AG08396 (cell line): ENCODE results near the gene B3GAT1.
"Not testable (repeated sequence)": the region's sequence is repeated elsewhere in the genome, so short reads cannot be mapped to it uniquely, and the experiment has no call there.

Experiments used
- DNase-seq: peaks from one replicate; pipeline ENCODE4 v3.0.0; 2012; ENCODE audit warnings: low spot score, mixed read lengths

Gene B3GAT1

DNA sequence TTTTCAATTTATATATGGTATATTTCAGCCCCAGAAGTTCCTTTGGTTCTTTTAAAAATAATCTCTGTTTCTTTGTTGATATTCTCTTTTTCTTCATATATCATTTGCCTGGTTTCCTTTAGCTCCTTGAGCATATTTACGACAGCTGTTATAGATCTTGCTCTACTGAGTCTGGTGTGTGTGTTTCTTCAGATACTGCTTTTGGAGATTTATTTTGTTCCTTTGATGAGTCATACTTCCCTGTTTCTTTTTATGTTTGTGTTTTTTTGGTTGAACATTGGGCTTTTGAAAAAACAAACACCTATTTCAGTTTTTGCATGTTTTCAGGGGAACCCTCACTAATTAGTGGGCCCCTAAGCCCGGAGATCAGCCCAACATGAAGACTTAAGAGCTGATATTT is 56.9 kb downstream of the B3GAT1 start:
- DNase-seq = no peak

DNA sequence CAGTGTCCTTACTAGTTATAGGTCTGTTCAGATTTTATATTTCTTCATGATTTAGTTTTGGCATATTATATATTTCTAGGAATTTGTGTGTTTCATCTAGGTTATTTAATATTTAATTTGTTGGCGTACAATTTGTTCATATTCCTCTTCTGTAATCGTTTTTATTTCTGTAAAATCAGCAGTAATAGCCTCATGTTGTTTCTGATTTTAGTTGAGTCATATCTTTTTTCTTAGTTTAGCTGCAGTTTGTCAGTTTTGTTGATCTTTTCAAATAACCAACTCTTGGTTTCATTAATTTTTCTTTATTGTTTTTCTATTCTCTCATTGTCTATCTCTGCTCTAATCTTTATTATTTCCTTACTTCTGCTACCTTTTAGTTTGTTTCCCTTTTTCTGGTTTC is 59.9 kb downstream of the B3GAT1 start:
- no peak for DNase-seq

DNA sequence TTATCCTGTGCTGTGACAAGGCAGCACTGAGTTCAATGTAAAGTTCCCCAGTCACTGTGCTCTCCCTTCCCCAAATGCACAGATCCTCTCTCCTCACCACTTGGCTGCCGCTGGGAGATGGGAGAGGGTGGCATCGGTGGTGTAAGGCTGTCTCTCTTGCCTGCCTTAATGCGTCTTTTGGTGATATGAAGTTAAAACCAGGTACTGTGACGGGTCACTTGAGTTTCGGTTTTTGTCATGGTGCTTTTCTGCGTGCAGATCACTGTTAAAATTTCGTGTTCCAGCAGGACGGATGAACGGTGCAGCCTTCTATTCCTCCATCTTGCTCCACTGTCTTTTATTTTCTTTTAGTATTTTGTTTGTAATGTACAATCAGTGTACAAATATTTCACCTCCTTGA is 61.7 kb downstream of the B3GAT1 start:
- DNase-seq = no peak

DNA sequence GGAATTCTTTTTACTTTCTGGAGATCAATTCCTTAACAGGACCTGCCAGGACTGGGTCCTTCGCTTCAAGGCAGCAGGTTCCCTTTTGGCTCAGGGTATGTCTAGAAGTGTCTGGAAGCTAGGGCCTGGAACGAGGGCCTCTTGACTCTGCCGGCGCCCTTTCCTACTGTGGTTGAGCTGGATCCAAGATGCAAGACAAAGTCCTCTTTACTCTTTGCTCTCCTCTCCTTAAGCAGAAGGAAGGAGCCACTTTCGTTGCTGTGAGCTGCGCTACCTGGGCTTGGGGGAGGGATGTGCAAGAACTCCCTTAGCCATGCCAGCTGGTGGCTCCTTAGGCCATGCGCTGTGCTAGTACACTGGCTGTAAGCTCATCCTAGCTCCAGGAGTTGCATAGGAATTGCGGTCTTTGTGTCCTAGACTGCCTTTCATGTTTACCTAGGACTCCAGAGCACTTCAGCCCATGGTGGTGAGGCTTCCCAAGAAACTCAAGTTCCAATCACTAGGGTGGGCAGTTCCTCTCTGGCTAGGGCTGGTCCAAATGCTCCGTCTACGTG is 62.2 kb downstream of the B3GAT1 start:
- no peak for DNase-seq

DNA sequence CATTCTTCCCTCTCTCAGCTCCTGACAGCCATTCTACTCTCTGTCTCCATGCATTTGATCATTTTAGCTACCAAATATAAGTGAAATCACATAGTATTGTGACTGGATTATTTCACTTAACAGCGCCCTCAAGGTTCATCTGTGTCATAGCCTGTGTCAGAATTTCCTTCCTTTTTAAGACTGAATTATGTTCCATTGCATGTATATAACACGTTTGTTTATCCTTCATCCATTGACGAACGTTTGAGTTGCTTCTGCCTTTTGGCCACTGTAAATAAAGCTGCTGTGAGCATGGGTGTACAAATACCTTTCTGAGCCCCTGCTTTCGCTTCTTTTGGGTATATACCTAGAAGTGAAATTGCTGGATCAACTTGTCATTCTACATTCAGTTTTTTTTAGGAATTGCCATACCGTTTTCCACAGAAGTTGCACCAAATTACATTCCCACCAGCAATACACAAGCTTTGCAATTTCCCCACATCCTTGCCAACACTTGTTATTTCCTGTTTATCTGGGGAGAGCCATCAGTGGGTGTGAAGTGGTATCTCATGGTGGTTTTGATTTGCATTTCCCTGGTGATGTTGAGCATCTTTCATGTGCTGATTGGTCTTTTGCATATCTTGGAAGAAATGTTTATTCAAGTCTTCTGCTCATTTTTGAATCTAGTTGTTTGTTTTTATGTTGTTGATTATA is 62.8 kb downstream of the B3GAT1 start:
- DNase-seq = no peak

DNA sequence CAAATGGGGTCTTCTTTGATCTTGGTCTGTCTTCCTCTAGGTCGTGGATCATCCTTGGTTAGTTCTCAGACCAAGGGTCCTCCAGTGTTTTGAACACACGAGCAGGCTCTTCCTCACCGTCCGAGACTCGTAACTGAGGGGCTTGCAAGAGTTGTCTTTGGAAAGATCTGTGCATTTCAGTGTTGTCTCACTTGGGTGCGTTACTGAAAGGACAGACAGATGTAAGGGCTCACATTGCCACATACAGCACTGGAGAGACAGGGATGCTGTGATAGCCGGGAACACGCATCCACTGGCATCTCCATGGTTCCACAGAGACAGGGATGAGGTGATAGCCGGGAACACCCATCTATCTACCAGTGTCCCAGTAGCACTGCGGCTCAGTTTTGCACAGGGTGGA is 64.6 kb downstream of the B3GAT1 start:
- no peak for DNase-seq

DNA sequence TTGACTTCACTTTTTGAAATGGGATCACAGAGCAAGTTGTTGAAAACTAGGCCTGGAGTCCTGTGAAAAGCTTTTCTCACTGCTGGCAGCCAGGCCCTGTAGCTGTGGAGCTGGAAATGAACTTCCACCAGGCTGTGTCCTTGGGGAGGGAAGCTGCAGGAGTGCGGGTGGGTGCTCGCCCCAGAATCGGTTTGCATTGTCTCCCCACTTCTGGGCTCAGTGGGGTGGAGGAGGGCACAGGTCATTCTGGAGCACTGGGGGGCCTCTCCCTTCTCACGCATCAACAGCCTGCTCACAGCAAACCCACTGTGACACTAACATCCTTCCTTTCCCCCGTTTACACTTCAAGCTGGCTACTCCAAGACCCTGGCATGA is 65.1 kb downstream of the B3GAT1 start:
- DNase-seq = no peak

DNA sequence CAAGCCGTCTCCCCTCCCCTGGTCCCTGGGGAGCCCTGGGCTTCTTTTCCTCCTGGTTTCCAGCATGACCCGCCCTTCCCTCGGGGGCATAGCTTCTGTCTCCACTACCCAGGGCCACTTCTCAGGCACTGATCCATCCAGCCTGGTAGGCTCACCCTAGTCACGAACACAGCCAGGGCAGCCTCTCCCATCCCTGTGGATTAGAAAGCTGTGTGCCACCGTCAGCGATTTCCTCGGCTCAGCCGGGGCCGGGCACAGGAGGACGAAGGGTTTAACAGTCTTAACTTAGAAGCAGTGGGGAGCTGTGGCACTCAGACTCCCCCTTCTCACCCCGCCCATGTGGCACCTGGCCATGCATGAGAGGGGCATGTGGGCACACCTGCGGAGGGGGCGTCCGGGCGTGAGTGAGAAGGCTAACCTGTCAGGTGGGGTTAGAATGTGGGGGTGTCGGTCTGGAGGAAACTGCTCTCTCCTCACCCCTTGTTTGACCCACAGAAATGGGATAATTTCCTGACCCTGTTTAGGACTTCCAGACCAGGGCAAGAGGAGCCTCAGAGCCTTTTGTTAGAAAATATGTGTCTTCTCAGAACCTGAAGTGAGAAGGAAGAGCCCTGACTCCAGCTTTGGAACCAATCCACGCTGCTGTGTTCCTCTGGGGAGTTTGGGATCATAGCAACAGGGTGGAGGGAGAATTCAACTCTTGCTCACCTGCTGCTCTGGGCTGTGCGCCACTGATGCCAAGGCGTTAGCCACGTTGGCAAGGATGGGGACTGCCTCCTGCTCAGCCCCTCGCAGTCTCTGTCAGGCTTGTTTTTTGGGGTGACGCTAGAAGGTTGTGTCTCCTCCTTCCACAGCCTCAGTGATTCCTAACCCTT is 65.7 kb downstream of the B3GAT1 start:
- no peak for DNase-seq

DNA sequence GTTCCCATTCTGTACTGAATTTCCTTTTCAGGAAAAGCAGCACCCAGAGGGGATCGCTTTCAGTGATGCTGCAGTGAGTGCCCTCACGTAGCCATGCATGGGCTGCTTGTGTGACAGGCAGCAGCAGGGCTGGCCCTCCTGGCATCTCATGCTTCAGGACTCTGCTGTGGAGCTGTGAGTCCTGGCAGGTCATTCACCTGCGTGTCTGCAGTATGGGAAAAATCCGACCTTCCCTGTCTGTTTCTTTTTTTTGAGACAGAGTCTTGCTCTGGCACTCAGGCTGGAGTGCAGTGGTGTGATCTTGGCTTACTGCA is 66.8 kb downstream of the B3GAT1 start:
- DNase-seq = no peak

DNA sequence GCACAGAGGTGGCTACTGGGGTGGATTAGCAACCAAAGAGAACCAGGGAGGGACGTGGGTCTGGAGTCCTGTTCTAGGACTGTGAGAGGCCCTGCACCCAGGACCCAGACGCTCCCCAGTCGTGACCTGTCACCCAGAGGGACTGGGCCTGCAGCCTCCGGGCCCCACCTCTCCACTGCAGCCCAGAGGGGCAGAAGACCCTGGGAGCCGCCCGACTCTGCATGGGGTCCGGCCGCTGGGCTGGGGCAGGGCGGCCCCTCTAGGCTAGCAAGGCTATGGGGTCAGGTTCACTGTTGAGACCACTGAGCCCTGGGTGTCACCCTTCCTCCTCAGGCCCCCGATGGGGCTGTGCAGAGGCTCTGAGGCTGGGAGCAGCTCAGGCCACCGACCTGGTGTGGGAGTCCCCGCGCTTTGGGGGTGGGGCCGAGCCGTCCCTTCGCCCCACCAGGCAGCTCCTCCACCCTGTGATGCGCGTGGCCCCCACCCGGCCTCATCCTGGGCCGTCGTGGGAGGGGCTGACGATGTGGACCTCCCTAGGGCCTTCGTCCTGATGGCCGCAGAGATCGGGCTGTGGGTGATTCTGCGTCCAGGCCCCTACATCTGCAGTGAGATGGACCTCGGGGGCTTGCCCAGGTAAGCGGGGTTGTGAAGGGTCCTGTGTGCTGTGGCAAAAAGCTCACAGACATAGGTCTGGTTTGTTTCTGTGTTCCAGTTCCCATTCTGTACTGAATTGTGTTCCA is 67.4 kb downstream of the B3GAT1 start:
- not testable (repeated sequence) for DNase-seq

DNA sequence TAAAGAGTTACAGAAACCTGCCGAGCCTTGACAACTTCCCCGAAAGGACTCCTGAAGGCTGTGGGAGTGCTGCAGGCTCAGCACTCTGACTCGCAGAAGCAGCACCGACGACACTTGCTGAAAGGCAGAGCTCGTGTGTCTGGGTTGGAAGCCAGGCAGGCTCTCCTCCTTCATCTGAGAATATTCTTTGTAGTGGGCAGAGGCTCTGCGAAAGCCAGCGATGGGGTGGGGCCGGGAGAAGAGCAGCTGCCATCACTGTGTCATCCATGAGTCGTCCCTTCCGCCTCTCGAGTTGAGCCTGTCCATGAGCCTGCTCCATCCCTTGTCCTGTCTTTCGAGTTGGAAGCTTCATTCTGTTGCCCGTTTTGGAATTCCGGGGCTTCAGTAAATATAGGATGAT is 68.4 kb downstream of the B3GAT1 start:
- DNase-seq = no peak

DNA sequence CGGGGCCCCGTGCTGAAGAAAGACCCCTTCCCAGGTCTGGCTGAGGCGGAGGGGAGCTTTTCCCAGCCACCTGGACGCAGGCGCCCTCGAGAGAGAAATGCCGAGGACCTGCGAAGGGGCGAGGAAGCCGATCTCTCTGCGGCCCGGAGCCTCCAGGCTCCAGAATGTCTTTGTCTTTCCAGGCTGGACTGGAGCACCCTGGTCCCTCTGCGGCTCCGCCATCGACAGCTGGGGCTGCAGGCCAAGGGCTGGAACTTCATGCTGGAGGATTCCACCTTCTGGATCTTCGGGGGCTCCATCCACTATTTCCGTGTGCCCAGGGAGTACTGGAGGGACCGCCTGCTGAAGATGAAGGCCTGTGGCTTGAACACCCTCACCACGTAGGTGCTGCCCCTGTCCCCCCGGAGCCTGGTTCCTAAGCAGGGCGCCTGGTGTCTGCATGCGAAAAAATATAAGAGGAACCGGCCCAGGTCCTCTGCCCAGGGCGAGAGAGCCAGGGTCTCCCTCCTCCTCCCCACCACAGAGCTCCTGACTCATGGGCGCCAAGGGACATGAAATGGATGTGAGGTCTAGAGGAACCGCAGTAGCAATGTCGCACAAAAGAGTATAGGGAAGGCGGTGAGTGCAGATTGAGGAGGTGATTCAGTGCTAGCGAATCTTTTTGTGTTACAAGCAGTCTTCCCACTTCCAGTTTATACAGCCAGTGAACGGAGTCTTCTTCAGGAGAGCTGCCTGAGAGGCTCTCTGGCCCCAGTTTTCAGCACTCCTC is 69.3 kb downstream of the B3GAT1 start:
- no peak for DNase-seq

DNA sequence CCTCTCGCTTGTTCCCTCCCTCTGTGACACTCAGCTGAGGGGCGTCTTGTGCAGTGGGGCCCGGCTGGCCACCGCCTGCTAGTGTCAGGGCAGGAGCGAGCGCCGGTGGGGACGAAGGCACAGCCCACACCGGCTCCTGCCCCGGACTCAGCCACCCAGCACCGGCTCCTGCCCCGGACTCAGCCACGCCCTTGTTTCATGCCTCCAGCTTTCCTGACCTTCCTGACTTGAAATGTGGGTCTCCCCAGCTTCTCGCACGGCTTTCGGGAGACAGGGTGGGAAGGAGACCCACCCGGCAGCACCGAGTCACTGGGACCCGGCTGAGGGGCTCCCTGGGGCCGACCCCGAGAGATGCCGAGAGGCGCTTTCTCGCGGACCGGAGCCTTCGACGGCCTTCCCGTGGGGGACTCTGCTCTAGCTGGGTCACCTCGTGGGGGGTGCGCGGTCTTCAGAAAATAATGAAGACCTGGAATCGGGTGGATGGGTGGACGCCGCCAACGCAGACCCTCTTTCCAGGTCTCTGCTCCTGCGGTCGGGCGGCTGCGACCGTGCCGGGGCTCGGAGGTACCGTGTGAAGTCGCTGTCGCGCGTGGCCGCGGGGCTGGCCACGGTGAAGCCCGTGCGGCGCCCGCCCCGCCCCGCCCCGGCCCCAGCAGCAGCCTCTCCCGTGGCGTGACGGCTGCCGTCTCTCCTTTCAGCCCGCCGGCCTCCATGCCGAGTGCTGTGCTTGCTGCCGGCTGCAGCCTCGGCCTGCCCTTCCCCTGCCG is 70.1 kb downstream of the B3GAT1 start:
- no peak for DNase-seq

DNA sequence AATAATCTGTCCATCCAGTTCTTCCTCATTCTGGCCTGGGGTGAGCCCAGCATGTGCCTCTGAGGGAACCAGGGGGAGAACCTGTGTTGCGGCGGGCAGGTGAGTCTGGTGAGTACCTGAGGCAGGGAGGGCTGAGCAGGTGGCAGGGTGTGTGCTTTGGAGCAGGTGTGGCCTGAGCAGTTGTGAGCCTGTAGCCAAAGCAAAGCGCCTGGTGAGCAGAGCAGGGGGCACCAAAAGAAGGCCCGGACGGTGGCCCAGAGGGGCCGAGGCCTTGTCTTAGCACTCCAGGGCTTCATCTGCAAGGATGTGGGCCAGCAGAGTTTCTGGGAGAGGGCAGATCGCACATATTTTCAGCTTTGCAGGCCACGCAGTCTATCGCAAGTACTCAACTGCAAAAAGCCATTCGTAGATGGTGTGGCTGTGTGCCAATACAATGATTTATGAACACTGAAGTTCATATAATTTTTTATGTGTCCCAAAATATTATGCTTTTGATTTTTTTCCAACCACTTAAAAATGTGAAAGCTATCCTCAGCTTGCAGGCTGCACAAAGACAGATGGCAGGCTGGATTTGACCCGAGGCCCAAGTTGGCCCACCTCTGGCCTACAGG is 71.6 kb downstream of the B3GAT1 start:
- no peak for DNase-seq

DNA sequence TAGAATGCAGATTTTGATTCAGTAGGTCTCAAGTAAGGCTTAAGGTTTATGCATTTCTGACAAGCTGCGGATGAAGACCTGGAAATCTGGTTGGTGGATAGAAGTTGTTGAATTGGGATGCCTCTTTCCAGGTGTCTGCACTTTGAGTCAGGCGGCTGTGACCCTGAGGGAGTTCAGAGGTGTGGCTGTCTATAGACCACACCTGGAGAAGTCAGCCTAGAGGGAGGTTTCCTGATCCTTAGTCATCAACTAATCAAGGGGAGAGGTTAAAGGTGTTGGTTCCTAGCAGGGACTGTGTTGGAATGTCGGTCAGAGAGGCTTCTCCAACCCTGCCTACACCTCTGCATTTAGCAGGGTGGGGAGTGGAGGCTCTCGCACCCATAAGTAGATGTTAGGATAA is 72.3 kb downstream of the B3GAT1 start:
- DNase-seq = no peak

DNA sequence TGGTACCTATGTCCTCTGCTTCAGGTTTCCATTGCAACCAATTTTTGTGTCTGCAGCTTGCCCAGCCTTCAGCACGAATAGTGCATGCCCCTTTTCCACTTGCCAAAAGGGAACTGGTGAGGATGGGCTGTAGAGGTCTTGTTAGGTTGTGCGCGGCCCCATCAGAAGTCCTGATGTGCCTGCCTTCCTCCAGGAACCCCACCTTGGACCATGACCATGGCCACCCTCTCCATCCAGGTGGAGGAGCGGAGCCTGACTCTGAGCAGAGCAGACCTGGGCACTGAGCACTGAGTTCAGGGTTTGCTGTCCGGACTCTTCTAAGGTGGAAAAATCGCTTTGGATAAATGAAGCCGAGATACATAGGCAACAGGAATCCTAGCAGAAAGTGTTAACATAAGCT is 73.4 kb downstream of the B3GAT1 start:
- DNase-seq = no peak

DNA sequence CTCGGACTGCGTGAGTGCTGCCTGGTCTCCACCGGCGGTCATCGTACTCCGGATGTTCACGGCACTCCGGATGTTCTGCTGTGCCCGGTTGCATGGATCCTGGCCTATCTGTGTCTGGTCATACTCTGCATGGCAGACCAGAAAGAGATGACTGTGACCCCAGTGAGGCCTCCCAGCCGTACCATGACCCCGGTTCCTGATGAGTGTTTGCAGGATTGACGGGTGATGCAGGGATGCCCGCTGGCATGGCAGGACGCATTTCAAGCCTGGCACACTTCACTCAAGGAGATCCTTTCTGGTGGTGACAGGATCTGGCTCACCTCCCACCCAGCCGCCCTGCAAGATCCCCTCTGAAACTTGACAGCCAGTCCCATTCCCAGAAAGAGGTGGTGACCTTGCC is 74.0 kb downstream of the B3GAT1 start:
- DNase-seq = no peak

DNA sequence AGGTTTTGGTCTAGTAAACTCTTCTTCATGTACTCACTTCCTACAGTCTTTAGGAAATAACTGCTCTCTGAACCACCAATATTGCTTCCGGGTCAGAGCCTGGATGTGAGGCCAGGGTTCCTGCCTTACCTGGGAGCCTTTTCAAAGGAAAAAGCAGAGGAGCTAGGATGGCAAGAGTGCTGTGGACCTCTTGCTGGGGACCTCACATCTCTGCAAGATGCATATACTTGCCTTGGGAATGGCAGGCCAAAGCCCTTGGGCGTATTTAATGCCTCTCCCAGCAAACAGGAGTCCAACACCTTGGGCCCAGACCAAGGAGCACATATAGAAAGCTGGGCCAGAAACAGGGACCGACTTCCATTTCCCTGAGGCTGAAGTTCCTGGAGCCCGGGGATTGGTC is 75.0 kb downstream of the B3GAT1 start:
- DNase-seq = no peak

DNA sequence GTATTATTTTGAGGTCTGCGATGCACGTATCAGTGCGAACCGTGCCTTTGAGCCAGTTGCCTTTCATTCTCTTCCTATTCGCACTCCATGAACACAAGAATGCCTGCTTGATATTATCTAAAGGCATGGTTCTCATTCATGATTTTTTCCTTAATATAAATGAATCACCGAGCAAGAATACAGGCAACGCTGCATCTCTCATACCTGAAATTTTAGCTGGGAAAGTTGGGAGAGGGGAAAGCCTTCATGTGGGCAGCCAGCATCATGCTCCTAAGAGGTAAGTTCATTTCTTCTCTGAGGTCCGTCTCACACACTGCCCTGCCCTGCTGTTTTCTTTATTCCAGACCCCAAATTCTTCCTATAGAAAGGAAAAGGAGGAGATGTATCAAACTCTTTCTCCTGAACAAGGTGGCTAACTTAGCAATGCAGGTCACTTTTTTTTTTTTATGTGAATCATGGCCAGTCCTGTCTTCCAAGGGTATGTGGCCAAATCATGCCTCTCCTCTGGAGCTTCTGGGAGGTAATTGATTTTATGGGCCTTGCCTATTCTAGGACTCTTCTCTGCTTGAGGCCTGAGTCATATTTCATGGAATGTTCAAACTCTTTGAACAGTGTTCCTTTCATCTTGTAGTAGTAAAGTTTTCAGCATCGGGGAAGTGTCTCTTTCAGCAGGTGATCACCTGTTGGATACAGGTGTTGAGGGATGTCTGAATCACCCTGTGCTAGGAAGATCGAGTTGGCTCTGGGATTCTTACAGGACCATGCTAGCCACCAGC is 77.1 kb downstream of the B3GAT1 start:
- no peak for DNase-seq

DNA sequence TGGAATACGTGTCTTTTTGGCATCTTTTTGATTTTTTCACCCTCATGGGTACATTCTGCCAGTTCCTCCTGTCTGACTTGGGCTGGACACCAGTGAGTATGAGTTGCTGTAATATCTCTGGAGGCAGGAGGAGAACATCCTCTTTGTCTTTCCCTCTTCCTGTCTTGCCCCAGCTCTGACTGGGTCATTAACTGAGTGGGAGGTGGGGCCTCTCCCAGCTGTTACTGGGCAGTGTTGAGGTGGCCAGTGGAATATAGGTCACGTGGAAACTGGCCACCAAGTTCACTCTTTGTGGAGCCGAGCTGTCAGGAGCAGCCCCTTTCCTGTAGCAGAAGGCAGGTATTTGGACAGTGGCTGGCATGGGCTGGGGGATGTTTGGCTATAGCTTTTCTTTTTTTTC is 78.1 kb downstream of the B3GAT1 start:
- no peak for DNase-seq
